Activated CD4-positive, alpha-beta T cell treated with anti-CD3 and anti-CD28 coated beads for 24 hours (primary cell): ENCODE measurements around the gene PCNX4.
"Not testable (repeated sequence)": the region's sequence is repeated elsewhere in the genome, so short reads cannot be mapped to it uniquely, and the experiment has no call there.

Source experiments
- DNase-seq, 2 donors: peaks; one replicate each; pipeline ENCODE4 v3.0.0-alpha.2; 2020; ENCODE audit warnings: low read depth in 2 of 2

PCNX4 gene

GRCh38 chr14:60091550-60092525, at the start of gene PCNX4:
PCNX4 (plus strand) TSS chr14:60091923; CDS start chr14:60107639, 15,716 bp downstream.
- peak; percentile 85 to 87 for DNase-seq

DNA sequence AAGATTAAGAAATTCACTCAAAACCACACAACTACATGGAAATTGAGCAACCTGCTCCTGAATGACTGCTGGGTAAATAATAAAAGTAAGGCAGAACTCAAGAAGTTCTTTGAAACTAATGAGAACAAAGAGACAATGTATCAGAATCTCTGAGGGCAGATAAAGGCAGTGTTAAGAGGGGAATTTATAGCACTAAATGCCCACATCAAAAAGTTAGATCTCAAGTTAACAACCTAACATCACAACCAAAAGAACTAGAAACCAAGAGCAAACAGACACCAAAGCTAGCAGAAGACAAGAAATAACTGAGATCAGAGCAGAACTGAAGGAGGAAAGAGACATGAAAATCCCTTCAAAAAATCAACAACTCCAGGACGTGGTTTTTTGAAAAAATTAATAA, 43.7 kb upstream of the PCNX4 start:
- DNase-seq, result not testable (repeated sequence)

DNA sequence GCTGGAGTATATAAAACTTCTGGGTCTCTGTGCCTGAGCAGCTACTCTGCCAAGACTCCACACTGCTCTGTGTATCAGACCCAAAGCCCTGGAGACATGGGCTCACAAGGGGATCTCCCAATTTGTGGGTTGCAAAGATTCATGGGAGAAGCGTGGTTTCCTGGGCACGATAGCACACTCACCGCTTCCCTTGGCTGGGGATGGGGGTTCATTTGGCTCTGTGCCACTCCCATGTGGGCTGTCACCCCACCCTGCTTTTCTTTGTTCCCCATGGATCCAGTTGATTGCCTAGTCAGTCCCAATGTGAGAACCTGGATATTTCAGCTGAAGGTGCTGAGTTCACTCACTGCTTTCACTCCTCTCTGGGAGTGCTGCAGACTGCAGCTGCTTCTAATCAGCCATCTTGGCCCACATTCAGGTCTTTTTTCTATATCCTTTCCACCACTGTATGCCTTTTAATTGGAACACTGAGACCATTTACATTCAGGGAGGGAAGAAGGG, 40.0 kb upstream of the PCNX4 start:
- DNase-seq, result no peak

DNA sequence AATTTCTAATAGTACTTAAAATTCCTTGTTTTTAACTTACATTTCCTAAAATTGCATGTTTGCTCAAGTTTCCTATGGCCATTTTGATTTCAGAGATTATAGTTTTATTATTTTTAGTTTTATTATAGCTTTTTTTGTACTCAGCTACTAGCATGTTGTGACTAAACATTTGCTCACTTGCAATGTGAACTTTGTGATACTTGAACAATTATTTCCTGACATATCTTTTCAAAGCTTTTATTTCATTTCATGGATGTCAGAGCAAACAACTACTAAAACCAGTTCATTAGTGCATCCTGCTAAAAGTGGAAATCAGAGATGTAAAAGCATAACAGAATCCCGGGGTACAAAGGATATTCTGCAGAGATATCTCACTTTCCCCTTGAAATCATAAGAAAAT, 33.6 kb upstream of the PCNX4 start:
- no peak for DNase-seq

DNA sequence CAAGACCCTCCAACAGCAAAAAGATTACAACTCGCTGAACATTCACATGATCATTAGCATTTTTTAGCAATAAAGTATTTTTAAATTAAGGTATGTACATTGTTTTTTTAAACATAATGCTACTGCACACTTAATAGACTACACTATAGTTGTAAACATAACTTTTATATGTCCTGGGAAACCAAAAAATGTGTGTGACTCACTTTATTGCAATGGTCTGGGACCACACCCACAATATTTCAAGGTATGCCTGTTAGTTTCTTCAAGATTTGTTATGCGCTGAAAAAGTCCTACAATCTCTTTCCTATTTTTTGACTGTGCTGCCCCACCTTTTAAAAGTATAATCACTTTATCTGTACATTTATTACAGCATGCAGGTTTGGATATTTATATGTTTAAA, 30.4 kb upstream of the PCNX4 start:
- DNase-seq, result no peak

DNA sequence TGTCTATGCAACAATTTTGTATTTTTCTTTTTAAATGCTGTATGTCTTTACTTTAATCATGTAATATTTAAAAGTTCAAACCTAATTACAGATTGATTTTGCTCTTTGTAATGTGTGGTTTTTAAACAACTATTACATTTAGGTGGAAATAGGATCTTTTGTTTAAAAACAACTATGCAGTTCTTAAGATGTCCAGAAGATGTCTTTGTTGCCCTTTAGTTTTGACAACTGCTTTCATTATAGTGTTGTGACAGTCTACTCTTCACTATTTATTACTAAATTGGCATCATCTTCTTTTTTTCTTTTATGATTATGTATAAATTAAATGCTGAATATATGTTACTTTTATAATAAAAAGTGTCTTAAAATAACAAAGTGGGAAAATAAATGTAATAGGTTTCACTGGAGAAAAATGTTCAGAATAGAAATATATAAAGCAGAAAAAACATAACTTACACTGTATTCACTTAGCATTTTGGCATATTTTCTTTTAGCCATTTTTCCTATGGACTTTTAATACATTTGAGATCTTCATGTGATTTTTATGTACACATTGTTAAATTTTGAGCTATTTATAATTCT, 27.1 kb upstream of the PCNX4 start:
- DNase-seq, result no peak

DNA sequence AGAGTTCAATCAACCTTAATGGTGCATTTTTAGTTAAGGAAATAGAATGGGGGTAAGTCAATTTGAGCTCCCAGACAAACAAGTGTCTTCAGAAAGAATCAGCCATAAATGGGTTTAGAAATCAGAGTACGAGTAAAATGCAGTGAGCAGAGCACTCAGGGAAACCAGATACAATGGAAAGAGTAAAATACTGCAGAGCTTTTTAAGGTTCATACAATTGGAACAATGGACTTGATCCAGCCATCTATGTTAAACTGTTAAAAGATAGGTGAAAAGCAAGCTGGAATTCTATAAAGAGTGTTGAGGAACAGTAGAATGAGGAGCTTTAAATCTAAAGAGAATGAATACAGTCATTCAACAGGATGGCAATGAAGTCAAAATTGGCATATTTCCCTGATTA, 23.8 kb upstream of the PCNX4 start:
- DNase-seq, result no peak

GRCh38 chr14:60079723-60080122, 12.0 kb upstream of the PCNX4 start:
- no peak for DNase-seq

GRCh38 chr14:60085085-60085484, 6.6 kb upstream of the PCNX4 start:
- no peak for DNase-seq

DNA sequence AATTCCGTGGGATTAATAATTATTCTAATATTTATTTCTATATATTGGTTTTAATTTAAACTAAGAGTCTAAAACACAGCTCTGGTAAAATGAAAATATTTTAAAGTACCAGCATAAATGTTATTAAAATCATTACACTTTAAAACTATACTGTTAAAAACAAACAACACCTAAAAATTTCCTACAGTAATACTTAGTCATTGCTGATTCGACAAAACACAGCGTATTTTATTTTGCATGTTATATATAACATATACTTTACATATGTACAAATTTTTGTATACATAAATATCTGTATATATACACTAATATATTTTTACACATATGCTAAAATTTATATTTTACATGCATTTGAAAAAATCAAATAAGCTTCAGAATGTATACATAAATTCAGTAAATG, 6.0 kb upstream of the PCNX4 start:
- DNase-seq, result no peak

DNA sequence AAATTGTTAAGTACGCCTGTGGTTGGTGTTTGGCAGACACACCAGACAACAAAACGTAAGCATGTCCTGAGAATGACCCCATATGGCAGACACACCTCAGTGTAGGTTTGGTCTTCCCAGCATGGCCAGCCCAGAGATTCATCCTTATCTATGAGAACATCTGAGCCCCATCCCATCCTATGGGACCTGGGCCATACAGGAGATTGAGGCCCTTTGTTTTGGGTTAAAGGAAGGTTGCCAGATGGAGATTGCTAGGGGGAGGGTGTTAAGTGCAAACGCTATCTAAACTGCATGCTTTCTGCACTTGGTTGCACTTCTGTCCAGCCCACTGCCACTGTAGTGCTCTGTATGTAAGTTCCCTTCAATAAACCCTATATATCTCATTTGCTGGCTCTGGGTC, 4.1 kb upstream of the PCNX4 start:
- no peak for DNase-seq

DNA sequence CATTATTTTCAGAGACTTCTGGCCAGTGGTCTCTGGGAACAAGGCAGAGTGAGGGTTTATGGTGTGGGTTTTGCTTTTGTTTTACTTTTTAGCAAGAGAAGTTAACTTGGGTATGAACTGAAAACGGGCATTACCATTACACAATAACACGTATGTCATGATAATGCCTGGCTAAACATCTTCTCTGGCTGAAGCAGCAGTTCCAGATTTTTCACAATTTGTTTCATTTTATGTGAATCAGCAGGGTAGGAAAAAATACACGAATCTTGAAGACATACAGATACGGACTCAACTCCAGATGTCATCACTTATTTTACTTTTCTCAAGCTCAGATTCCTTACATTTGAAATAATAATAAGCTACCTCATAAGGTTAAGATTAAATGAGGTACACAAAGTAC, 2.5 kb upstream of the PCNX4 start:
- no peak for DNase-seq

DNA sequence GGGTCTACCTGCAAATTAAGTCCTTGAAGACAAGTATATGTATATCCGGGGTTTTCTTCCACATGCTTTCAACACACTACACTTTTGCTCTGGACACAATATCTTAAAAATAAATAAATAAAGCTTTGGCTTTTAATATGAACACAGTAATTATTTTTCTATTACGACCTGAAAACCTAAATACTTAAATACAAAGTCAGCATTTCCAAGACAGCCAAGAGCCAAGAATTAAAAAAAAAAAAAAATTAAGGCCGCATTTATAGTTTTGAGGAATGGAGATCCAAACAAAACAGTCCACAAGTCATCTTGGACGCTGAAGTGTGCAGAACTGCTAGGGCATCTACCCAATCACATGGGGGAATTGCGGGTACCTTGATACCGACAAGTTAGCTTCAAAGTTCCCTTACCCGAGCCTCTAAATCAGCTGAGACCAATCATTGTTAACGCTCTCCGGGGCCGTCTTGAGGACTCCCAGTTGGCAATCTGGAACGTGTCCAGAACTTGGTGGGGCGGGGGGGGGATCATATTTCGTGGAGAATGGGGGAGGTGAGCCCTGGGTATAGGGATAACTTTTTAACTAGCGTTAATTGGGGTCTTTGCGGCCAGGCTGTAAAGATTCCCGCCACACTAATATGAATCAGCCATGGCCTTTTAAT, 731 bp upstream of the PCNX4 start:
- no peak for DNase-seq

DNA sequence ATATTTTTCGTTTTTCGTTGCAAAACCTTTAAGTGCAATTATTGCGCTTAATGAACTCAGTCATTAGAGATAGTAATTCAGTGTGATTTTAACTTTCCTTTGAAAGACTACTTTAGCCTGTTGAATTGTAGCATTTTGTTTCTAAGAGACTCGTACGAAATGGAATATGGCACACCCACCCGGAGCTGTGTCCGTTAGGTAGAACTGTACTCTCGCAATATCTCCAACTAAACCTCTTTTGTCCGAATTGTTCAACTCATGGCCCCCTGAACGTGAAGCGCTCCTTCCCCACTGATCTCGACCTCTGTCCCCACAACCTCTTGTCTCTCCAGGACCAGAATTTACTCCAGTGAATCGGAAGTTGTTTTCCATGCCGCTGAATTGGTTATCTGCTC, 800 bp downstream of the PCNX4 start:
- no peak for DNase-seq

- DNase-seq, result no peak
These were observed 1.4 kb downstream of the PCNX4 start for GRCh38 chr14:60093080-60093479.

DNA sequence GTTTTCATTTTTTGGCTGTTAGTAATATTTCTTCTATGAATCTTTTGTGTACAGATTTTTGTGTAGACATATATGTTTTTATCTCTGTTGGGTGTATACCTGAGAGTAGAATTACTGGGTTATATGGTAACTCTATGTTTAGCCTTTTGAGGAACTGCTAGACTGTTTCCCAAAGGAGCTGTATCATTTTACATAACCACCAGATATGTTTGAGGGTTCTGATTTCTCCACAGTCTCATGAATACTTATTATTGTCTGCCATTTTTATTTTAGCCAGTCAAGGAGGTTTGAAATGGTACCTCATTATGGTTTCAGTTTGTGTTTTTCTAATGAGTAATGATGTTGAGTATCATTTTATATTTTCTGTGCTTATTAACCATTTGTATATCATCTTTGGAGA, 1.9 kb downstream of the PCNX4 start:
- DNase-seq, result no peak

DNA sequence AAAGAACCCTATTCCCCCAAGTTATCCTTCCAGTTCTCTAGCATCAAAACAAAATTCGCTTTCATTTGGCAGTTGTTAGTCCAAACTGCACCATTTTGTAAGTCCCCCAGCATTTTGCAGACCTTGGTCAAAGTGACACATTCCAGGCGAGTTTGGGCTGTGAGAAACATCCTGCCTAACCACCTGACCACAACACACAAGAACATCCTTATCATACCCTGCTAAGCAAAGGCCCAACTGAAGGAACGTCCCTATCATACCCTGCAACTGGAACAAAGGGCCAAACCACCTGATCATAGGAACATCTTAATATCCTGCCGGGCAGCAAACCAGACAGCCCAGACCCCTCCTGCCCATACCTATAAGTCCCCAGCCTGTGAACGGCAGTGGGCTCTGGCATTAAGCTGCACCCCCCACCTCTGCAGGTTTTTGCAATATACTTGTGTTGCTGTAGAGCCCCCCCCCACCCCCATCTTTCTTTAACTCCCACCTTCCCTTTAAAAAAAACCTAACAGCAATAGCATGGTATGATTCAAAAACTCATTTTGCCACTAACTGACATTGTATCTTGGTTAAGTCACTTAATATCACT, 2.7 kb downstream of the PCNX4 start:
- DNase-seq, result no peak

DNA sequence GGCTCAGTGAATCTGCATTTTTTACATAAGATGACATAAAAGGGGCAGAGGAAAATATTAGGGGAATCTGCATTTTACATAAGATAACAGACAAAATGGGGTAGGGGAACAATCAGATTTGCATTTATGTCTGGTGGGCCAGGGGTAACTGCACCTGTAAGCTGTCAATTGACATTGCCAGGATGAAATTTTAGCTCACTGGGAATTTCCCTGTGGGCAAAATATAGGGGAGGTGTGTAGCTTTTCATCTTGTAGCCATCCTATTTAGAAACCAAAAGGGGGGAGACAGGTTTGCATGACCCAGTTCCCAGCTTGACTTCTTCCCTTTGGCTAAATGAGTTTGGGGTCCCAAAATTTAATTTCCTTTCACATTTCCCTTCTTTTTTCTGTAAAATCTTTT, 3.5 kb downstream of the PCNX4 start:
- DNase-seq, result no peak

- DNase-seq, result no peak
These were observed 4.2 kb downstream of the PCNX4 start for GRCh38 chr14:60095781-60096450.

GRCh38 chr14:60097974-60098373, 6.3 kb downstream of the PCNX4 start:
- DNase-seq, result no peak

DNA sequence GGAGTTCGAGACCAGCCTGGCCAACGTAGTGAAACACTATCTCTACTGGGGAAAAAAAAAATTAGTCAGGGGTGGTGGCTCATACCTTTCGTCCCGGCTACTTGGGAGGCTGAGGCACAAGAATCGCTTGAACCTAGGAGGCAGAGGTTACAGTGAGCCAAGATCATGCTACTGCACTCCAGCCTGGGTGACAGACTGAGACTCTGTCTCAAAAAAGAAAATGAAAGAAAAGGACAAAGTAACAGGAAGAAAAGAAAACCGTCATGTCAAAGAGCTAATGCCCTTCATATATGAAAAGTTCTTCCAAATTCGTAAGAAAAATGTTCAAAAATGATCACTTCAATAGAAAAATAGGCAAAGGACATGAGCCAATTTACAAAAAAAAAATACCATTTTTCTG, 8.1 kb downstream of the PCNX4 start:
- not testable (repeated sequence) for DNase-seq

DNA sequence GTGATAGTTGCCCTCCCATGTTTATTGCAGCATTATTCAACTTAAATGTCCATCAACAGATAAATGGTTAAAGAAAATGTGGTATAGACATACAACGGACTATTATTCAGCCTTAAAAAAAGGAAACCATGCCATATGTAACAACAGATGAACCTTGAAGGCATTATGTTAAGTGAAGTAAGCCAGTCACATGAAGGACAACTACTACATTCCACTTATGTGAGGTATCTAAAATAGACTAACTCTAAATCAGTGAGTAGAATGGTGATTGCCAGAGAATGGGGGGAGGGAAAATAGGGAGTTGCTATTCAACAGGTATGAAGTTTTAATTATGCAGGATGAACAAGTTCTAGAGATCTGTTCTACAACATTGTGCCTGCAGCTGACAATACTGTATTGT, 10.1 kb downstream of the PCNX4 start:
- no peak for DNase-seq
